ENCODE data around the gene PIGL.
"Not testable (repeated sequence)": the region's sequence is repeated elsewhere in the genome, so short reads cannot be mapped to it uniquely, and the experiment has no call there.

The PIGL gene

GRCh38 chr17:16312061-16312460 is 95.1 kb downstream of the PIGL start:
- DNase-seq (ENCODE audit: low read depth): not testable (repeated sequence)

- DNase-seq (ENCODE audit: low read depth): no peak
Measured at GRCh38 chr17:16313139-16314090, 96.4 kb downstream of the PIGL start.

GRCh38 chr17:16314189-16314588 is 97.2 kb downstream of the PIGL start:
- DNase-seq (ENCODE audit: low read depth): no peak

GRCh38 chr17:16314859-16315258 is 97.8 kb downstream of the PIGL start:
- DNase-seq (ENCODE audit: low read depth): no peak

GRCh38 chr17:16319969-16320368 is 103.0 kb downstream of the PIGL start:
- DNase-seq (ENCODE audit: low read depth): no peak

GRCh38 chr17:16322636-16323035 is 105.6 kb downstream of the PIGL start:
- no peak for DNase-seq (ENCODE audit: low read depth)

GRCh38 chr17:16325964-16326363 is 109.0 kb downstream of the PIGL start:
- no peak for DNase-seq (ENCODE audit: low read depth)

- no peak for DNase-seq (ENCODE audit: low read depth)
Measured at GRCh38 chr17:16327018-16327417, 110.0 kb downstream of the PIGL start.

- no peak for DNase-seq (ENCODE audit: low read depth)
Measured at GRCh38 chr17:16328997-16329396, 112.0 kb downstream of the PIGL start.

- DNase-seq (ENCODE audit: low read depth): no peak
Measured at GRCh38 chr17:16329519-16330271, 112.7 kb downstream of the PIGL start.

- DNase-seq (ENCODE audit: low read depth): no peak
Measured at GRCh38 chr17:16338391-16338790, 121.4 kb downstream of the PIGL start.

- no peak for DNase-seq (ENCODE audit: low read depth)
Measured at GRCh38 chr17:16339402-16339801, 122.4 kb downstream of the PIGL start.

GRCh38 chr17:16339959-16340358 is 122.9 kb downstream of the PIGL start:
- DNase-seq (ENCODE audit: low read depth): no peak

- DNase-seq (ENCODE audit: low read depth): no peak
Measured at GRCh38 chr17:16342979-16343378, 126.0 kb downstream of the PIGL start.

- DNase-seq (ENCODE audit: low read depth): no peak
Measured at GRCh38 chr17:16343569-16343968, 126.6 kb downstream of the PIGL start.

GRCh38 chr17:16345565-16345964 is 128.6 kb downstream of the PIGL start:
- DNase-seq (ENCODE audit: low read depth): no peak

- no peak for DNase-seq (ENCODE audit: low read depth)
Measured at GRCh38 chr17:16346721-16347271, 129.8 kb downstream of the PIGL start.

GRCh38 chr17:16348586-16348985 is 131.6 kb downstream of the PIGL start:
- DNase-seq (ENCODE audit: low read depth): no peak

- DNase-seq (ENCODE audit: low read depth): no peak
Measured at GRCh38 chr17:16349431-16349830, 132.4 kb downstream of the PIGL start.

GRCh38 chr17:16351831-16352230 is 134.8 kb downstream of the PIGL start:
- DNase-seq (ENCODE audit: low read depth): no peak

- DNase-seq (ENCODE audit: low read depth): peak; percentile 4
Measured at GRCh38 chr17:16352303-16352666, 135.3 kb downstream of the PIGL start.

- DNase-seq (ENCODE audit: low read depth): peak; percentile 5
Measured at GRCh38 chr17:16352667-16353316, 135.8 kb downstream of the PIGL start.
